ENCODE data around the gene RASL12.

The RASL12 gene

DNA sequence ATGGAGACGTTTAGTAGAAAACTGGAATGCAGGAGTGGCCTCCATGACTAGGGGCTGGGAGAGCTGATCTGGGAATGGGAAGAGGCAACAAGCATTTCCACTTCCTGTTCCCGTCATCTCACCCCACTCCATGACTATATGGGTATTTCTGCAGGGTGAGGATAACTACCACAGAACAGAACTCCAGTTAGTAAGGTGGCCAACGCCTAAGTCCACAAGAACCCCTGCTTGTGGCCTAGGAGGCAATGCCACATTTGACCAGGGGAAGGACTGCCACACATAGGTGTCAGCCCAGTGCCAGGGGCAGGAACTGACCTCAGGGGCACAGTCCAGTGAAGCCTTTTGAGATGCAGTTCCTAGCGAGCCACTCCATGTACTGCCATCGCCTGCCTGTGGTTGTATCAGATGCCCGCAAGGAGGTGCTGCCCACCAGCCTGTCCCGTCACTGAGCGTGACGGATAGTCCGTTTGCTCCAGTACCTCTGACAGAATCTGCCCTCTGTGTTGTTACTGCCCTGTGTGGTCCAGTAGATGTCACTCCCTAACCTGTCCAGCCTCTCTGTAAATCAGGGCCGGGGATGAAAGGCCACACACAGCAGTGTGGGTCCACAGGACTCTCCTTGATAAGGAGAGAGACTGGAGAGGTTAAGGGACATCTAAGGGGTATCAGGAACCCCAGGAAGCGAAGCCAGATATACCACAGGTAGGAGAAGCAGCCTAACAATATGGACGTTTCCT is 34.8 kb downstream of the RASL12 start:
- no peaks in the 10 kb centered on the region for H3K36me3 ChIP-seq (ENCODE audit: low read length)
- peaks cover 14% of the 10 kb centered on the region for H3K79me2 ChIP-seq (ENCODE audit: insufficient read depth, low read length)
- H3F3A ChIP-seq (ENCODE audit: insufficient read depth) = peaks cover 6% of the 10 kb centered on the region; the same call in 1 of the 2 replicates
- H3K27ac ChIP-seq (ENCODE audit: low read depth, low read length) = no peak overlapping the region
- peak overlapping the region; percentile 8 for H2AFZ ChIP-seq (ENCODE audit: low read depth, low read length, severe bottlenecking)
- no peaks in the 10 kb centered on the region for H4K20me1 ChIP-seq (ENCODE audit: low read depth, low read length)
- no peak overlapping the region; the same call in 1 of the 2 replicates for H3K9ac ChIP-seq (ENCODE audit: low read length)
- TF ChIP-seq EZH2phosphoT487 (conservative IDR thresholded peaks at IDR 0.05; ENCODE audit: low read length) (no peak), CTCF (IDR thresholded peaks at IDR 0.05; ENCODE audit: insufficient read depth, low read length, poor library complexity, severe bottlenecking) (peak; percentile 75)
- no peaks in the 10 kb centered on the region for H3K9me3 ChIP-seq (ENCODE audit: insufficient read depth, low read length)
- H3K4me2 ChIP-seq (ENCODE audit: low read depth, low read length, poor library complexity, severe bottlenecking) = peak overlapping the region; percentile 18
- H3K4me3 ChIP-seq (ENCODE audit: insufficient read depth, low read length, poor library complexity, severe bottlenecking) = no peak overlapping the region
- H3K9me2 ChIP-seq (replicated peaks; ENCODE audit: insufficient read depth, low read length) = no peaks in the 10 kb centered on the region
- H3K27me3 ChIP-seq (ENCODE audit: low read length) = no peaks in the 10 kb centered on the region

DNA sequence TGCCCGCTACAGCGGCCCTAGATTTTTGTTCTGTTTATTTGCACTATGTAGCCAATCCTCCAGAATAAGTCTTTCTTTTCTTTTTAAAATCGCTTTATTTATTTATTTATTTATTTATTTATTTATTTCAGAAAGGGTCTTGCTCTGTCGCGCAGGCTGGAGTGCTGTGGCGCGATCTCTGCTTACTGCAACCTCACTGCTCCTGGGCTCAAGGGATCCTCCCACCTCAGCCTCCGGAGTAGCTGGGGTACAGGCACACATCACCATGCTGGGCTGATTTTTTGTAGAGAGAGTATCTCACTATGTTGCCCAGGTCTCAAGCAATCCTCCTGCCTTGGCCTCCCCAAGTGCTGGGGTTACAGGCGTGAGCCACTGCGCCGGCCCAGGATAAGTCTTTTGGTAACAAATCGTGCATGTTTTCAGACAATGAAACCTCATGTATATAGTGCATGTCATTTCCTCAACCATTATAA is 38.0 kb downstream of the RASL12 start:
- no peaks in the 10 kb centered on the region for H3K27me3 ChIP-seq (ENCODE audit: low read length)
- H3K4me2 ChIP-seq (ENCODE audit: low read depth, low read length, poor library complexity, severe bottlenecking) = peak overlapping the region; percentile 98
- no peaks in the 10 kb centered on the region for H4K20me1 ChIP-seq (ENCODE audit: low read depth, low read length)
- TF ChIP-seq EZH2phosphoT487 (conservative IDR thresholded peaks at IDR 0.05; ENCODE audit: low read length) (no peak), CTCF (IDR thresholded peaks at IDR 0.05; ENCODE audit: insufficient read depth, low read length, poor library complexity, severe bottlenecking) (no peak)
- peak overlapping the region; percentile 77; the same call in 1 of the 2 replicates for H3K9ac ChIP-seq (ENCODE audit: low read length)
- H3K9me3 ChIP-seq (ENCODE audit: insufficient read depth, low read length) = no peaks in the 10 kb centered on the region
- peaks cover 18% of the 10 kb centered on the region for H3K79me2 ChIP-seq (ENCODE audit: insufficient read depth, low read length)
- no peak overlapping the region for H3K4me3 ChIP-seq (ENCODE audit: insufficient read depth, low read length, poor library complexity, severe bottlenecking)
- H3K36me3 ChIP-seq (ENCODE audit: low read length) = no peaks in the 10 kb centered on the region
- H3K27ac ChIP-seq (ENCODE audit: low read depth, low read length) = no peak overlapping the region
- H3F3A ChIP-seq (ENCODE audit: insufficient read depth) = peaks cover 9% of the 10 kb centered on the region; the same call in 1 of the 2 replicates
- H3K9me2 ChIP-seq (replicated peaks; ENCODE audit: insufficient read depth, low read length) = no peaks in the 10 kb centered on the region
- H2AFZ ChIP-seq (ENCODE audit: low read depth, low read length, severe bottlenecking) = no peak overlapping the region

- Histone ChIP-seq H3K9ac (ENCODE audit: low read length) (peak within 1 kb of the TSS; percentile 77), H3K36me3 (ENCODE audit: low read length) (no peaks in the 10 kb centered on the region), H3K9me2 (replicated peaks; ENCODE audit: insufficient read depth, low read length) (no peaks in the 10 kb centered on the region), H3K9me3 (ENCODE audit: insufficient read depth, low read length) (no peaks in the 10 kb centered on the region), H2AFZ (ENCODE audit: low read depth, low read length, severe bottlenecking) (peak within 1 kb of the TSS; percentile 83), H3K4me2 (ENCODE audit: low read depth, low read length, poor library complexity, severe bottlenecking) (peak within 1 kb of the TSS; percentile 98), H3F3A (ENCODE audit: insufficient read depth) (peaks cover 9% of the 10 kb centered on the region; the same call in 1 of the 2 replicates), H3K27me3 (ENCODE audit: low read length) (no peaks in the 10 kb centered on the region), H3K27ac (ENCODE audit: low read depth, low read length) (0 out of 2 replicates have a peak within 1 kb of the TSS, but pooled peaks have one; percentile 19), H3K79me2 (ENCODE audit: insufficient read depth, low read length) (peaks cover 18% of the 10 kb centered on the region), H4K20me1 (ENCODE audit: low read depth, low read length) (no peaks in the 10 kb centered on the region), H3K4me3 (ENCODE audit: insufficient read depth, low read length, poor library complexity, severe bottlenecking) (peak within 1 kb of the TSS; percentile 89)
- no peak for TF ChIP-seq EZH2phosphoT487 (conservative IDR thresholded peaks at IDR 0.05; ENCODE audit: low read length)
- no peak for TF ChIP-seq CTCF (IDR thresholded peaks at IDR 0.05; ENCODE audit: insufficient read depth, low read length, poor library complexity, severe bottlenecking)
These were observed 38.7 kb downstream of the RASL12 start, which contains the start of gene MTFMT for GRCh38 chr15:65028921-65029735. Gene MTFMT, minus strand, starts transcription at chr15:65029639. Its CDS starts 26 bp downstream, at chr15:65029613.
